DND-41 (cell line): ENCODE measurements around the gene DMPK.
"Not testable (repeated sequence)": the region's sequence is repeated elsewhere in the genome, so short reads cannot be mapped to it uniquely, and the experiment has no call there.

Experiments
- ATAC-seq: fragments of 200-7000 bp; cut with Tn5 transposase; 3 replicates; pipeline ENCODE4 v1.9.1; 2021; ENCODE audit warnings: low read depth; ENCODE audit not compliant: insufficient read depth
- DNase-seq: peaks from one replicate; pipeline ENCODE4 v3.0.0-alpha.2; 2020
- H2AFZ ChIP-seq: 2 replicates; pipeline ENCODE4 v1.6.0; 2012; ENCODE audit warnings: low read depth, low read length
- H3K27ac ChIP-seq: 2 replicates; pipeline ENCODE4 v1.5.1; 2012; ENCODE audit warnings: low read length, inconsistent platforms
- H3K27me3 ChIP-seq: fragments of 200-600 bp; sonication (generic); 2 replicates; pipeline ENCODE4 v1.6.0; 2012; ENCODE audit warnings: low read length, mild to moderate bottlenecking, inconsistent platforms; ENCODE audit not compliant: insufficient read depth, poor library complexity
- H3K36me3 ChIP-seq: 2 replicates; pipeline ENCODE4 v1.5.1; 2012; ENCODE audit warnings: low read length, inconsistent platforms; ENCODE audit not compliant: insufficient read depth
- H3K4me1 ChIP-seq: 2 replicates; pipeline ENCODE4 v1.5.1; 2012; ENCODE audit warnings: mild to moderate bottlenecking, low read length; ENCODE audit not compliant: insufficient read depth
- H3K4me2 ChIP-seq: 2 replicates; pipeline ENCODE4 v1.6.0; 2012; ENCODE audit warnings: mild to moderate bottlenecking, moderate library complexity, low read length, inconsistent platforms; ENCODE audit not compliant: insufficient read depth
- H3K4me3 ChIP-seq, 2 experiments: fragments of 200-600 bp in 1 of 2; shearing (Covaris generic) in 1 of 2; 2 replicates each; pipeline ENCODE4 v1.5.1; 2012 to 2016; ENCODE audit warnings: inconsistent platforms in 2 of 2, low read length in 2 of 2, mild to moderate bottlenecking in 2 of 2, low read depth in 1 of 2, moderate library complexity in 1 of 2
- H3K79me2 ChIP-seq: 2 replicates; pipeline ENCODE4 v1.6.0; 2012; ENCODE audit warnings: low read length, inconsistent platforms; ENCODE audit not compliant: insufficient read depth
- H3K9ac ChIP-seq: 2 replicates; pipeline ENCODE4 v1.6.0; 2012; ENCODE audit warnings: low read depth, mild to moderate bottlenecking, inconsistent platforms, low read length, moderate library complexity
- H3K9me3 ChIP-seq: 2 replicates; pipeline ENCODE4 v1.5.1; 2012; ENCODE audit warnings: low read length, moderate library complexity, mild to moderate bottlenecking, inconsistent platforms; ENCODE audit not compliant: insufficient read depth, severe bottlenecking
- H4K20me1 ChIP-seq: 2 replicates; pipeline ENCODE4 v1.6.0; 2012; ENCODE audit warnings: low read length; ENCODE audit not compliant: insufficient read depth
- CTCF ChIP-seq: IDR thresholded peaks from 2 replicates; pipeline ENCODE4 v1.5.1; 2012; ENCODE audit warnings: borderline replicate concordance, low read length, moderate library complexity, mild to moderate bottlenecking; ENCODE audit not compliant: poor library complexity, severe bottlenecking; ENCODE audit errors: extremely low read depth
- EZH2 ChIP-seq: IDR thresholded peaks from 3 replicates; pipeline ENCODE4 v1.6.1; 2012; ENCODE audit warnings: borderline replicate concordance, low read depth, mild to moderate bottlenecking, moderate library complexity, low read length, inconsistent platforms; ENCODE audit not compliant: severe bottlenecking

The DMPK gene

GRCh38 chr19:45800070-45800553 lies 17.8 kb upstream of the DMPK start:
- Histone ChIP-seq H3K9me3 (no peaks in the 10 kb centered on the region), H3K79me2 (no peaks in the 10 kb centered on the region), H4K20me1 (no peaks in the 10 kb centered on the region), H3K36me3 (no peaks in the 10 kb centered on the region), H3K27ac (no peak overlapping the region), H3K27me3 (no peaks in the 10 kb centered on the region), H3K4me2 (no peak overlapping the region), H3K4me1 (peaks cover 9% of the 10 kb centered on the region), H2AFZ (no peak overlapping the region), H3K9ac (no peak overlapping the region), H3K4me3 (no peak overlapping the region)
- DNase-seq: no peak
- no peak for ATAC-seq
- TF ChIP-seq EZH2: no peak
- TF ChIP-seq CTCF: no peak

GRCh38 chr19:45799541-45799940 lies 17.3 kb upstream of the DMPK start:
- H3K79me2 ChIP-seq, H3K4me1 ChIP-seq, ATAC-seq, H3K27me3 ChIP-seq, H3K27ac ChIP-seq, H3K4me3 ChIP-seq, H3K9me3 ChIP-seq, DNase-seq, H4K20me1 ChIP-seq, H3K9ac ChIP-seq, H3K36me3 ChIP-seq, H2AFZ ChIP-seq, H3K4me2 ChIP-seq: not testable (repeated sequence)

DNA sequence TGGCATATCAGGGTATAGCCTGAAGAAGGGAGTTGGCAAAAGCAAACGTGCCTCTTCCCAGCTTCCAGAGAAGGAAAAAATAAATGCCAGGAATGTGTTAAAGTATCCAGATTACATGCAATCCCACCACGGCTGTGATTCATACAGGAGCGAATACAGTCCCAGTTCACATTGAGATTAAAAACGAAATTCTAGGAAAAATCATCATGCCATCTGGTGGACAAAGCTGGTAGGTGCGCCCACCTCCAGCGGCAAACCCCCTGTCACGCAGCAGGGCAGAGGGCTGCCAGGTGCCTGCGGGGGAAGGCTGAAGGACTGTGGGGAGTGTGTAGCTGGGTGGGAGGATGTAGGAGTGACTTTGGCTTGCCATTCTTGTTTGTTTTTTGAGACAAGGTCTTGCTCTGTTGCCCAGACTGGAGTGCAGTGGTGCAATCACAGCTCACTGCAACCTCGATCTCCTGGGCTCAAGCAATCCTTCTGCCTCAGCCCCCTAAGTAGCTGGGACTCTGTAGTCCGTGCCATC lies 16.8 kb upstream of the DMPK start:
- Histone ChIP-seq H3K27me3 (no peaks in the 10 kb centered on the region), H3K36me3 (no peaks in the 10 kb centered on the region), H3K4me1 (peaks cover 9% of the 10 kb centered on the region), H3K27ac (no peak overlapping the region), H4K20me1 (no peaks in the 10 kb centered on the region), H3K9ac (no peak overlapping the region), H2AFZ (no peak overlapping the region), H3K4me2 (no peak overlapping the region), H3K9me3 (no peaks in the 10 kb centered on the region), H3K79me2 (no peaks in the 10 kb centered on the region), H3K4me3 (no peak overlapping the region)
- TF ChIP-seq CTCF (peak; percentile 96), EZH2 (no peak)
- peak; percentile 79 for DNase-seq
- ATAC-seq: peak; percentile 99

GRCh38 chr19:45794627-45795026 lies 12.3 kb upstream of the DMPK start:
- Histone ChIP-seq H3K9ac (no peak overlapping the region), H3K4me2 (no peak overlapping the region), H4K20me1 (peaks cover 10% of the 10 kb centered on the region; the same call in 1 of the 2 replicates), H3K79me2 (peaks cover 17% of the 10 kb centered on the region), H3K27ac (no peak overlapping the region), H3K27me3 (no peaks in the 10 kb centered on the region), H3K4me1 (peaks cover 30% of the 10 kb centered on the region), H3K4me3 (no peak overlapping the region), H2AFZ (no peak overlapping the region; the same call in 1 of the 2 replicates), H3K36me3 (peaks cover 7% of the 10 kb centered on the region), H3K9me3 (no peaks in the 10 kb centered on the region)
- ATAC-seq (no peak), DNase-seq (no peak)
- TF ChIP-seq EZH2: no peak
- no peak for TF ChIP-seq CTCF
